Epidermal melanocyte (primary cell): ENCODE data around the gene CSTB.

Experiments
- DNase-seq: peaks from one replicate; pipeline ENCODE4 v3.0.0; 2011; ENCODE audit warnings: low spot score; ENCODE audit not compliant: insufficient read length

Gene CSTB

GRCh38 chr21:43750339-43751033 is 25.6 kb downstream of the CSTB start:
- DNase-seq, result no peak

- no peak for DNase-seq
These were observed 26.4 kb downstream of the CSTB start for GRCh38 chr21:43749651-43750262.

GRCh38 chr21:43748622-43749021 is 27.5 kb downstream of the CSTB start:
- DNase-seq, result no peak

- no peak for DNase-seq
These were observed 30.2 kb downstream of the CSTB start for GRCh38 chr21:43745772-43746517.

GRCh38 chr21:43744725-43745124 is 31.4 kb downstream of the CSTB start:
- no peak for DNase-seq

- DNase-seq, result no peak
These were observed 32.2 kb downstream of the CSTB start for GRCh38 chr21:43743947-43744346.

- DNase-seq, result no peak
These were observed 34.5 kb downstream of the CSTB start for GRCh38 chr21:43741423-43742096.

GRCh38 chr21:43740497-43741156 is 35.5 kb downstream of the CSTB start:
- no peak for DNase-seq

GRCh38 chr21:43739621-43740435 is 36.3 kb downstream of the CSTB start:
- no peak for DNase-seq

- DNase-seq, result no peak
These were observed 38.8 kb downstream of the CSTB start for GRCh38 chr21:43737158-43737950.

- no peak for DNase-seq
These were observed 39.8 kb downstream of the CSTB start for GRCh38 chr21:43736224-43736883.

GRCh38 chr21:43735236-43736091 is 40.6 kb downstream of the CSTB start:
- no peak for DNase-seq

GRCh38 chr21:43734928-43735229 is 41.2 kb downstream of the CSTB start:
- DNase-seq, result no peak

GRCh38 chr21:43734131-43734927 is 41.8 kb downstream of the CSTB start:
- DNase-seq, result no peak

- no peak for DNase-seq
These were observed 42.5 kb downstream of the CSTB start for GRCh38 chr21:43733529-43734071.

GRCh38 chr21:43733060-43733459 is 43.0 kb downstream of the CSTB start:
- no peak for DNase-seq
